Peyer's patch (tissue), 4 donors: ENCODE results near the gene MYH7B.

Experiments
- CTCF ChIP-seq, 6 experiments: fragments of 450-650 bp in 4 of 6; fragments of 200-600 bp in 2 of 6; sonication (generic) in 1 of 6; IDR thresholded peaks; one replicate each; pipeline ENCODE4 v1.5.1; 2017 to 2019; ENCODE audit warnings: antibody characterized with exemption in 6 of 6, mild to moderate bottlenecking in 3 of 6, moderate library complexity in 1 of 6
- POLR2A ChIP-seq, 2 donors: fragments of 450-650 bp; IDR thresholded peaks; one replicate each; pipeline ENCODE4 v1.5.1; 2017; ENCODE audit warnings: antibody characterized with exemption in 2 of 2, mild to moderate bottlenecking in 2 of 2, moderate library complexity in 2 of 2

GRCh38 chr20:34967421-34967820 lies 11.8 kb downstream of the MYH7B start:
- TF ChIP-seq CTCF (IDR thresholded peaks at IDR 0.05), result no peak
- TF ChIP-seq POLR2A (IDR thresholded peaks at IDR 0.05), result no peak
